ENCODE data around the gene OPRM1.

OPRM1 gene

DNA sequence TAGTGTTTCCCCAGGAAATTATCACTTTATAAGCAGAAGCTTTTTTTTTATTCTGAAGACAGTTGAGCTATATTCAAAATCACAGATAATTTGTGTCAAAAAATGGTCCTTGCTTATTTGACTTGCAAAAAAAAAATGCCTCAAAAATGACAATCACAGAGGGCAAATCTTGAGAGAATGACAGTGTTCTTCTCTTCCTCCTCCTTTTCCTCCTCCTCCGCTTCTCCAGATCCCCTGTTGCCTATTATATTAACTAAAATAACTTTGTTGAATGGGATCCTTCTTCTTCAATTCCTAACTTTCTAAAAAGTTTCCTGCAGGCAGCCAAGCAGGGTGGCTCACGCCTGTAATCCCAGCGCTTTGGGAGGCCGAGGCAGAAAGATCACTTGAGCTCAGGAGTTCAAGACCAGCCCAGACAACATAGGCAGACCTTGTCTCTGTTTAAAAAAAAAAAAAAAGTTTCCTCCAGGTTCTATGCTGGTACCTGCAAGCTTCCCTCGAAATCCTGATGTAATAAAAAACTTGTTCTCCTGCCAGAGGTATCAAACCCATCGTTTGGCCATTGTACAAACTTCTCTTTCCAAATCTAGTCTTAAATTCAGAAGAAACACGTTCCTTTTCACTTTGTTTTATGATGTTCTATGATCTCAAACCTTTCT lies 189.0 kb downstream of the OPRM1 start:
- no peak for TF ChIP-seq GATA2 (IDR thresholded peaks at IDR 0.05; ENCODE audit: low read depth, low read length)
- no peak for TF ChIP-seq GATA3 (IDR thresholded peaks at IDR 0.05; ENCODE audit: low read depth, low read length)

DNA sequence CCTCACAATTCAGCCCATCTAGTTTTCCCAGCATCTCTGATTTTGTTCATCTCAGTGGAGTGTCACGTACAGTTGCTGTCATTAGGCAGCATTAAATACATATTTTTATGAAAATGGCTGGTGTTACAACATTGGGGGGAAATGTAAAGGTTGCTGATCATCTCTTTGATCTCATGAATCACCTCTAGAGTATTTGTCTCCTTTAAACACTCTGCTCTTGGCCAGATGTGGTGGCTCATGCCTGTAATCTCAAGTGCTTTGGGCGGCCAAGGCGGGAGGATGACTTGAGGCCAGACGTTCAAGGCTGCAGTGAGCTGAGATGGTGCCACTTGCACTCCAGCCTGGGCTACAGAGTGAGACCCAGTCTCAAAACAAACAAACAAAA lies 189.5 kb downstream of the OPRM1 start:
- TF ChIP-seq GATA2 (IDR thresholded peaks at IDR 0.05; ENCODE audit: low read depth, low read length) (no peak), GATA3 (IDR thresholded peaks at IDR 0.05; ENCODE audit: low read depth, low read length) (no peak)

DNA sequence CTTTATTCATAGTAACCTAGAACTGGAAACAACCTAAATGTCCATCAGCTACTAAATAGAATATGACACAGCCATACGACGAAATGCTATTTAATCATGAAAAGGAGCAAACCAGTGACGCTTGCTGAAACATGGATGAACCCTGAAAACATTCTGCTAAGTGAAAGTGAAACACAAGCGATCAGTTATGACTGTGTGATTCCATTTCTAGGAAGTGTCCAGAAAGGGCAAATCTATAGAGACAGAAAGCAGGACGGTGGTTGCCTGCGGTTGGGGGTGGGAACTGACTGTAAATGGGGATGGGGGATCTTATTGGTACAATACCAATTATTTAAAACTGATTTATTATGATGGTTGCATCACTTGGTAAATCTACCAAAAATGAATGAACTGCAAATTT lies 190.7 kb downstream of the OPRM1 start:
- TF ChIP-seq GATA3 (IDR thresholded peaks at IDR 0.05; ENCODE audit: low read depth, low read length) (no peak), GATA2 (IDR thresholded peaks at IDR 0.05; ENCODE audit: low read depth, low read length) (no peak)

DNA sequence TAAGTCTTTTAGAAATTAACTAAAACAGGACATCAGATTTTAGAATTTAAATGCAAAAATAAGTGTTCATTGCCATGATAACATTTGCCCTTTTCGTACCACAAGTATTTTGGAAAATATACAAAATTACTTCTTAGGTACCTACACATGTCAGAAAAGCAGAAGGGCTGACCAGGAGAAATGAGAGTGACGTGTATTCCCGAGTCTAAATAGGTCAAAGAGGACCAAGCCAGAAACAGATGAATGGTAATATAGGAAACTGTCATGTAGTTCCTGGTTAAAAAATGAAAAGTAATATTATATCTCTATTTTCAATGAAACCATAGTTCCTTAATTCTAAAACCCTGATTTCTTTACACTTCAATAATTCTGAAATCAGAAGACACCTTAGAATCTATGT lies 191.4 kb downstream of the OPRM1 start:
- TF ChIP-seq GATA3 (IDR thresholded peaks at IDR 0.05; ENCODE audit: low read depth, low read length) (no peak), GATA2 (IDR thresholded peaks at IDR 0.05; ENCODE audit: low read depth, low read length) (no peak)

DNA sequence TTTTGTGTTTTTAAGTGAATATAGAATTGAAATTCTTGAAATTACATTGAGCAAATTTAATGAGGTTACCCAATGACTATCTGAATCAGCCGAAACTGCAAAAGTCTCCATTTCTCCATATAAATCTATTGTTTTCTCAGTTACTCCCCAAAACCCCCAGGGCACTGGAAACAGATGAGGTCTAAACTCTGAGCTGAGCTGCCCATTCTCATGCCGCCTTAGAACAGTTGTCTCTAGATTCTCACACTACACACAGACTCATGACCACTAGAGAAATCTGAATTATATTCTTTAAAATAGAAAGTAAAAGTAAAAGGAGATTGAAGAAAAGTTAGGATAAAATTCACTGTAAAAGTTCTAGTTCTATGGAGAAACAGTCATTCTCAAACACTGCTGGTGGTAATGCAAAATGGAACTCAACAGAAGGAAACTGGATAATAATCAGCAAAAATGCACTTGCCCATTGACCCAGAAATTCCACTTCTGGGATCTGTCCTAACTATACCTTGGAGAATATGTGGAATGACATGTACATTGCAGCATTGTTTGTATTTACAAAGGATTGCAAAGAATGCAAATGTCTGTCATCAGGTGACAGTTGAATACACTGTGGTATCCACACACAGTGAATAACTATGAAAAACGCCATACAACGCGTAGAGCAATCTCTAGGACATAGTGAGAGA lies 192.0 kb downstream of the OPRM1 start:
- no peak for TF ChIP-seq GATA3 (IDR thresholded peaks at IDR 0.05; ENCODE audit: low read depth, low read length)
- no peak for TF ChIP-seq GATA2 (IDR thresholded peaks at IDR 0.05; ENCODE audit: low read depth, low read length)

DNA sequence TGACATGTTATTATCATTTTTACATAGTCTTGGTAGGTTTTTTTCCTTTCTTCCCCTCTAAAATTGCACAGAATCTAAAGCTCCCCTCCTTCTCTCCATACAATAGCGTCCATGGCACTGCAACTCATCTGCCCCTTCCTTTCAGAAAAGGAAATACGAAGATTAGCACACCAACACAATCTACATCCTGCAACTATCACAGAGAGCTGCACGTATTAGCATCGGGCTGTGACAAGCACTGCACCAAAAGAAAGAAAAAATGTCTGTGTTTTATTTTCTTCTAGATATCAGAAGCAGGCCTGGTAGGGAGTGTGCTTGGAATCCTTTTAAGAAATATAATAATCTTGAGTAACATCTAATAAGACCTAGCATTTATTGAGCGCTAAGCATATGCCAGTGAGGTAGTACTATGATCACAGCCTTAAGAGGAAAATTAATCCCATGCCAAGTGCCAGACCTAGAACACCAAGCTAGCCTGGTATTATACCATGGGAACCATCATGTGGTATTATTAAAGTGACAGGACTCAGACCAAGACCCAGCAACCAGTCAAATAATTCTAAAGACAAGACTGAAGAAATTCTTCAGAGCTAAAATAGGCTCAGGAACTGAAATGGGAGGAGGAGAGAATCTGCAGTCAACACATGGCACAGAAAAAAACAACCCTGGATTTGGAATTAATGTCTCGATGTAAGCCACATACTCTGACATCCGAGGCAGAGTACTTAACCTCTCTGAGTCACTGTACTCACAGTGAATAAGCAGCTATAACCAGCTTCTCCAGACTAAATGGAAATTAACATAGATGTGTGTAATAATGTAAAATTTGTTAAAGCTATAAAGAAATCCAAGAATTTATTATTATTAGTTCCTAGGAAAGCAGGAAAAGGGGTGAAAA lies 193.2 kb downstream of the OPRM1 start:
- TF ChIP-seq GATA3 (IDR thresholded peaks at IDR 0.05; ENCODE audit: low read depth, low read length) (no peak), GATA2 (IDR thresholded peaks at IDR 0.05; ENCODE audit: low read depth, low read length) (no peak)

DNA sequence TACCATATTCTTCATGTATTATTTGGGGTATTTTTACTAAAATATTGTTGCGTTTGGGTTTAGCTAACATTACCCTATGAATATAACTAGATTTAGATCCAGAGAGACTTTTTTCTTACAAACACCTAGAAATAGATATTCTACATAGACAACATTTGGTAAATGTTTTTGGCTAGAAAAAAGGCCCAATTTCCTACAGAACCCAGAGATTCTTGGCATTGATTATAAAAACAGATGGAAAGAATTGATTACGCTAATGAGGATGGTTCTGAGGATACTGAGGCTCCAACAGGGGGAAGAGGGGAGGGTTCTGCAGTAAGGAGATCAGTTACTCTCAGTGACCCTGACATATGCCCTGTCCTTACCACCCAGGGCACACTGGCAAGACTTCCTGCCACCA lies 194.3 kb downstream of the OPRM1 start:
- no peak for TF ChIP-seq GATA3 (IDR thresholded peaks at IDR 0.05; ENCODE audit: low read depth, low read length)
- TF ChIP-seq GATA2 (IDR thresholded peaks at IDR 0.05; ENCODE audit: low read depth, low read length): no peak

GRCh38 chr6:154234019-154234772 lies 195.2 kb downstream of the OPRM1 start:
- TF ChIP-seq GATA3 (IDR thresholded peaks at IDR 0.05; ENCODE audit: low read depth, low read length) (no peak), GATA2 (IDR thresholded peaks at IDR 0.05; ENCODE audit: low read depth, low read length) (no peak)

DNA sequence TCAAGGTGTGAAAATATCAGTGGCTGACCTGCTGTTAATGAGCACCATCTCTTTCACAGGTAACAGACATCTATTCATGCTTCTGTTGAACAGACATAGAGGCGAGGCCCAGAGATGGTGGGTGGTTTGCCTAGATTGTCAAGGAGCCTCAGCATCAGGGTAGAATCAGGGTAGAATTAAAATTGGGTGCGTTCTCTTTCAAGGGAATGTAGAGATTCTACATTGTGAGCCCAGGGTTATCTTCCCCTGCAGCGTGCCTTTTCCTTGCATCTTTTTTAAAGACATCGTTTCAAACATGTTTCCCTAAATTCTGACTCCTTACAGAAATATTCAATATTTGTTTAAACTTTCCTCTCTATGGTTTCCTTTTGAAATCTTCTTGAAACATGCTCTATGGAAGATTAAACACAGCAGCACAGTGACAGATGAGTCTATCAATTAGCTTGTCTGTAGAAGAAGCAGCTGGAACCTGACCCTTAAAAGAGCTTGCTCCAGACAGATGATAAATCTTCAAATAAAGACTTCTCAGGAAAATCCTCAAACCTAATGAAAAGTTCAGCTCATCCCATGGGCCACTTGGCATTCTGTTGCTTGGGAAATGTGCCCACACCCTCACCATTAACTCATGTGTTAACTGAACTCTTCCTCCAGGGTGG lies 197.7 kb downstream of the OPRM1 start:
- TF ChIP-seq GATA3 (IDR thresholded peaks at IDR 0.05; ENCODE audit: low read depth, low read length) (no peak), GATA2 (IDR thresholded peaks at IDR 0.05; ENCODE audit: low read depth, low read length) (no peak)

DNA sequence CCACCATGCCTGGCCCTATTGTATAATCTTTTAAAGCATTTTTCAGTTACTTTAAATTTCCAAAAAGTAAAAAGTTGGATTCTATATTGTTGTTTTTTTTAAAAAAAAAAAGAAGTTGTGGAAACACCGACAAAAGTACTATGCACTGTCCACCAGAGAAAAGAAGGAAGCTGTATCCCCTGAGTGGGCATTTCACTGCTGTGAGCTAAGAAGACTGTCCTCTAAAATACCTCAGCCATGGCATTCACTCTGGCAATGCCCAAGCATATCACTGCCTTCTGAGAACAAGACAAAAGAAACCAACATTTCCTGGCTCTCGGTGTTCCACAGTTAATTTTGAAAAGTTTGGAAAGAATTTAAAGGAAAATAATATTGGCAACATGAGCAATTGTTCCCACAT lies 199.8 kb downstream of the OPRM1 start:
- TF ChIP-seq GATA2 (IDR thresholded peaks at IDR 0.05; ENCODE audit: low read depth, low read length): no peak
- TF ChIP-seq GATA3 (IDR thresholded peaks at IDR 0.05; ENCODE audit: low read depth, low read length): no peak

DNA sequence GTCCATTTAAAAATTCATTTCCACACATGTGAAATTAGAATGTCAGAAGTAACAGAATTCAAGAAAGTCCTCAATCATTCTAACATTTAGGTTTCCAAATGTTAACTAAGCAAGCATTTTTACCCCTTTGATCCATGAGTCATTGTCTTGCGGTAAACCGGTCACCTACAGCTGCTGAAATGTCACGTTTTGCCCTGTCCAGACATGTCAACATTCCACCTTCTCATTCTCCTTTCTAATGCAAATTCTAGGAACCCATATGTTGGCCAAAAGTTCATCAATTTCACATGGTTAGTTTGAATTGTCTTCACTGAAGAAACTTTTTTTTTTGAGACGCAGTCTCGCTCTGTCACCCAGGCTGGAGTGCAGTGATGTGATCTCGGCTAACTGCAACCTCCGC lies 200.4 kb downstream of the OPRM1 start:
- no peak for TF ChIP-seq GATA3 (IDR thresholded peaks at IDR 0.05; ENCODE audit: low read depth, low read length)
- no peak for TF ChIP-seq GATA2 (IDR thresholded peaks at IDR 0.05; ENCODE audit: low read depth, low read length)

DNA sequence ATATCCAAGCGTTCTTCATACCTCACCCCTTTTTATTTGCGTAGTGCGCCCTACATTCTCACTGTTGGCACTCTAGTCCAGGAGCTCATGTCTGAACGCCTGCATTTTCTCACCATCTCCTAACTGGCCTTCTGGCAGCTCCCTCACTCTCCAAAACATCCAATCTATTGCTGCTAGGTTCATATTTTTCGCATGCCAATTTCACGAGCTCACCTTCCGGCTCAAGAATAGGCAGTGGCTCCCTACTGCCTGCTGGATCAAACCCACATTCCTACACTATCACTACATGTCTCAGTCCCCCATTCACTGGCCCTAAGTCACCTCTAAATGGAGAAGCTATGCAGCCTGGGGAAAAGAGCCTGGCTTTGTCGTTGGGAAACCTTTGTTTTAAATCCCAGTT lies 202.5 kb downstream of the OPRM1 start:
- TF ChIP-seq GATA2 (IDR thresholded peaks at IDR 0.05; ENCODE audit: low read depth, low read length) (no peak), GATA3 (IDR thresholded peaks at IDR 0.05; ENCODE audit: low read depth, low read length) (no peak)

GRCh38 chr6:154242617-154243357 lies 203.7 kb downstream of the OPRM1 start:
- TF ChIP-seq GATA3 (IDR thresholded peaks at IDR 0.05; ENCODE audit: low read depth, low read length) (no peak), GATA2 (IDR thresholded peaks at IDR 0.05; ENCODE audit: low read depth, low read length) (no peak)

Measured in SH-SY5Y (cell line).